ENCODE results near the gene EOLA1.
"Not testable (repeated sequence)": the region's sequence is repeated elsewhere in the genome, so short reads cannot be mapped to it uniquely, and the experiment has no call there.

DNA sequence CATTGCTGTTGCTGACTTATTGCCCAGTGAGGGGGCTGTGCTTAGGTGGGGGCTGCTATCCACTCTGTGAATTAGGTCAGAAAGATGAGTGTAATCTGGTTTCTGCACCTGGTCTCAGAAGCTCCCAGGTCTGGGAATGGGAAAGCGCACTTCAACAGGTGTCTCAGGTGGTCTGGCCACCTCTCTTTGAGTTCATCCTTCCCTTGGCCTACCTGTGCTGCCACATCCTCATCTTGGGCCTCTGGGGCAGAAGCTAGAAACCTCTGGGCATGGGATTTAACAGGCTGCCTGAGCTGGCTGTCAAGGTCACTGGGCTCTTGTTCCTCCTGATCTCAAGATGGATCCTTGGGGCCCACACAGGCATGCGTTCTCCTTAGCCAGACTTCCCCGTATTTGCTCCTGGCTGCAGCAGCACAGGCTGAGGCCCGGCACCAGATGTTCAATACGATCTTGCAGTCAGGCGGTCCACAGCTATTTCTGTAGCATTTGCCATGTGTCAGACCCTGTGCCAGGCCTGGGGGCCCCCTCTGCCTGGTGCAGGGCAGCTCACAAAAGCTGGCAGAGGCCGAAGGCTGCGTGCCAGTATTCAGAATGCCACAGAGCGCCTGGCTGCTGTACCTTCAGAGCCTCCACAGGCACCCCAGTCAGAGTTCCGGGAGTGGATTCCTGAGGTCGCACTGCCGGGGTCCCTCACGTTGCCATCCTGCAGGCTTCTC lies 14.3 kb upstream of the EOLA1 start:
- TF ChIP-seq, protein P1, sequence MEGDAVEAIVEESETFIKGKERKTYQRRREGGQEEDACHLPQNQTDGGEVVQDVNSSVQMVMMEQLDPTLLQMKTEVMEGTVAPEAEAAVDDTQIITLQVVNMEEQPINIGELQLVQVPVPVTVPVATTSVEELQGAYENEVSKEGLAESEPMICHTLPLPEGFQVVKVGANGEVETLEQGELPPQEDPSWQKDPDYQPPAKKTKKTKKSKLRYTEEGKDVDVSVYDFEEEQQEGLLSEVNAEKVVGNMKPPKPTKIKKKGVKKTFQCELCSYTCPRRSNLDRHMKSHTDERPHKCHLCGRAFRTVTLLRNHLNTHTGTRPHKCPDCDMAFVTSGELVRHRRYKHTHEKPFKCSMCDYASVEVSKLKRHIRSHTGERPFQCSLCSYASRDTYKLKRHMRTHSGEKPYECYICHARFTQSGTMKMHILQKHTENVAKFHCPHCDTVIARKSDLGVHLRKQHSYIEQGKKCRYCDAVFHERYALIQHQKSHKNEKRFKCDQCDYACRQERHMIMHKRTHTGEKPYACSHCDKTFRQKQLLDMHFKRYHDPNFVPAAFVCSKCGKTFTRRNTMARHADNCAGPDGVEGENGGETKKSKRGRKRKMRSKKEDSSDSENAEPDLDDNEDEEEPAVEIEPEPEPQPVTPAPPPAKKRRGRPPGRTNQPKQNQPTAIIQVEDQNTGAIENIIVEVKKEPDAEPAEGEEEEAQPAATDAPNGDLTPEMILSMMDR (IDR thresholded peaks at IDR 0.05; ENCODE audit: borderline replicate concordance, extremely low read depth, low read length, poor library complexity, severe bottlenecking): not testable (repeated sequence)
- not testable (repeated sequence) for TF ChIP-seq EZH2 (IDR thresholded peaks at IDR 0.05; ENCODE audit: borderline replicate concordance, low read depth, low read length, severe bottlenecking)
